ENCODE data around the gene FEM1B.

The FEM1B gene

DNA sequence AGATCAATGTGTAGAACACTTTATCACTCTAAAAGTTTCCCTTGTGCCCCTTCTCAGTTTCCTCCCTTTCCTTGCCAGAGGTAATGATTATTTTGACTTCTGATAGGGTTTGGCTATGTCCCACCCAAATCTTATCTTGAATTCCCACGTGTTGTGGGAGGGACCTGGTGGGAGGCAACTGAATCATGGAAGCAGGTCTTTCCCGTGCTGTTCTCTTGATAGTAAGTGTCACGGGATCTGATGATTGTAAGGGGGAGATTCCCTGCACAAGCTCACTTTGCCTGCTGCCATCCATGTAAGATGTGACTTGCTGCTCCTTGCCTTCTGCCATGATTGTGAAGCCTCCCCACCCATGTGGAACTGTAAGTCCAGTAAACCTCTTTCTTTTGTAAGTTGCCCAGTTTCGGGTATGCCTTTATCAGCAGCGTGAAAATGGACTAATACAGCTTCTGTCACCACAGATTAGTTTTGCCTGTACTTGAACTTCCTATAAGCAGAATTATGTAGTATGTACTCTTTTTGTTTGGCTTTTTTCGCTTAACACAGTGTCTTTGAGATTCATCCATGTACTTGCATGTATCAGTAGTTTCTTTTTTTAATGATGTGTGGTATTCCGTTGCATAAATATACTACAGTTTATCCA, 7.2 kb downstream of the FEM1B start:
- TF ChIP-seq, protein P1, sequence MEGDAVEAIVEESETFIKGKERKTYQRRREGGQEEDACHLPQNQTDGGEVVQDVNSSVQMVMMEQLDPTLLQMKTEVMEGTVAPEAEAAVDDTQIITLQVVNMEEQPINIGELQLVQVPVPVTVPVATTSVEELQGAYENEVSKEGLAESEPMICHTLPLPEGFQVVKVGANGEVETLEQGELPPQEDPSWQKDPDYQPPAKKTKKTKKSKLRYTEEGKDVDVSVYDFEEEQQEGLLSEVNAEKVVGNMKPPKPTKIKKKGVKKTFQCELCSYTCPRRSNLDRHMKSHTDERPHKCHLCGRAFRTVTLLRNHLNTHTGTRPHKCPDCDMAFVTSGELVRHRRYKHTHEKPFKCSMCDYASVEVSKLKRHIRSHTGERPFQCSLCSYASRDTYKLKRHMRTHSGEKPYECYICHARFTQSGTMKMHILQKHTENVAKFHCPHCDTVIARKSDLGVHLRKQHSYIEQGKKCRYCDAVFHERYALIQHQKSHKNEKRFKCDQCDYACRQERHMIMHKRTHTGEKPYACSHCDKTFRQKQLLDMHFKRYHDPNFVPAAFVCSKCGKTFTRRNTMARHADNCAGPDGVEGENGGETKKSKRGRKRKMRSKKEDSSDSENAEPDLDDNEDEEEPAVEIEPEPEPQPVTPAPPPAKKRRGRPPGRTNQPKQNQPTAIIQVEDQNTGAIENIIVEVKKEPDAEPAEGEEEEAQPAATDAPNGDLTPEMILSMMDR (conservative IDR thresholded peaks at IDR 0.05; ENCODE audit: low read depth, low read length): no peak
- H3K4me3 ChIP-seq (ENCODE audit: low read length): no peak overlapping the region
- no peak for DNase-seq (ENCODE audit: low read depth)

DNA sequence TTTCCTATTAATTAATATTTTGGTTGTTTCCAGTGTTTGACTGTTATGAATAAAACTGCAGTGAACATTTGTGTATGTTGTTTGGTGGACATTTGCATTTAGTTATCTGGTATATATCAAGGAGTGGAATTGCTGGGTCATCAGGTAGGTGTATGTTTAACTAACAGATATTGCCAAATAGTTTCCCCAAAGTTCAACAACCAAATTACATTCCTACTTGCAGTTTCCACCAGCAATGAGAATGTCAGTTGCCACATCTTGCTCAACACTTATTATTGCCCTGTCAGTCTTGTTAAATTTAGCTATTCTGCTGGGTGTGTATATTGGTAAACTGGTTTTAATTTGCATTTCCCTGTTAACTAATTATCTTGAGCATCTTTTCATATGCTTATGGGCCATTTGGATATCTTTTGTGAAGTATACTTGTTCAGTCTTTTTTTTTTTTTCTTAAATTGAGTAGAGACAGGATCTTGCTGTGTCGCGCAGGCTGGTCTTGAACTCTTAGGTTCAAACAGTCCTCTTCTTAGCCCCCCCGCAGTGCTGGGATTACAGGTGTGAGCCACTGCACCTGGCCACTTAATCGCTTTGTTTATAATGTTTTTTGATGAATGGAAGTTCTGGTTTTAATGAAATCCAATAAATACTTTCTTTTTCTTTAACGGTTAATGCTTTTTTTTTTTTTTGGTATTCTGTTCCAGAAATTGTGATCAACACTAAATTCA, 7.9 kb downstream of the FEM1B start:
- no peak overlapping the region for H3K4me3 ChIP-seq (ENCODE audit: low read length)
- TF ChIP-seq, protein P1 (conservative IDR thresholded peaks at IDR 0.05; ENCODE audit: low read depth, low read length): no peak
- DNase-seq (ENCODE audit: low read depth): no peak

DNA sequence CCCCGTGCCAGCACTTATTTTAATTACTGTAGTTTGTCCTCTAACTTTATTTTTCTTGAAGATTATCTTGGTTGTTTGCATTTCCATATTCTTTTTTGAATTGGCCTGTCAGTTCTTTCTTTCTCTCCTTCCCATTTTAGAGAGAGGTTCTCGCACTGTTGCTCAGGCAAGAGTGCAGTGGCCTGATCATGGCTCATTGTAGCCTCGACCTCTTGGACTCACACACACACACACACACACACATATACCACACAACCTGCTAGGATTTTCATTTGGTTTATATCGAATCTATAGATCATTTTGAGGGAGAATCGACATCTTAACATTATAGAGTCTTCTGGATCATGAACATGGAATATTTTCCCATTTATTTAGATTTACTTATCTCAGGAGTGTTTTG, 8.7 kb downstream of the FEM1B start:
- TF ChIP-seq, protein P1 (conservative IDR thresholded peaks at IDR 0.05; ENCODE audit: low read depth, low read length): no peak

DNA sequence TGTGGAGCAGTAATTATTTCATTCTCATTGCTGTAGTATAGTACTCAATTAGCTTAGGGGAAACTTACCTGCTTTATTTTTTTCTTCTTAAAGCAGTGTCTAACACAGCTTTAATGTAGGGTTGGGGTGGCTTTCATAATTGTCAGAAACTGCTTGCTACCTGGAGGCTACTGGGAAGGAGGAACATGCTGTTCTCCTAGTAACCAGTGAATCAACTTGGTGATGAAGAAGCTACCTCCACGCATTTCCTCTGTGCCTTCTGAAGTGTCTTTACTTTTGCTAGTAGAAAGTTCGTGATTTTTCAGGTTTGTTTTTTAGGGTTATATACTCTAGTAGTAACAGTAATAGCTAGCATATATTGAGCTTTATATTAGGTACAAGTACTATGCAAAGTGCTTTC, 11.5 kb downstream of the FEM1B start:
- no peak overlapping the region for H3K4me3 ChIP-seq (ENCODE audit: low read length)
- TF ChIP-seq, protein P1 (conservative IDR thresholded peaks at IDR 0.05; ENCODE audit: low read depth, low read length): no peak
- no peak for DNase-seq (ENCODE audit: low read depth)

More for the DNA sequence above, 8.7 kb downstream of the FEM1B start:
- no peak overlapping the region for H3K4me3 ChIP-seq (ENCODE audit: low read length)
- DNase-seq (ENCODE audit: low read depth): no peak

DNA sequence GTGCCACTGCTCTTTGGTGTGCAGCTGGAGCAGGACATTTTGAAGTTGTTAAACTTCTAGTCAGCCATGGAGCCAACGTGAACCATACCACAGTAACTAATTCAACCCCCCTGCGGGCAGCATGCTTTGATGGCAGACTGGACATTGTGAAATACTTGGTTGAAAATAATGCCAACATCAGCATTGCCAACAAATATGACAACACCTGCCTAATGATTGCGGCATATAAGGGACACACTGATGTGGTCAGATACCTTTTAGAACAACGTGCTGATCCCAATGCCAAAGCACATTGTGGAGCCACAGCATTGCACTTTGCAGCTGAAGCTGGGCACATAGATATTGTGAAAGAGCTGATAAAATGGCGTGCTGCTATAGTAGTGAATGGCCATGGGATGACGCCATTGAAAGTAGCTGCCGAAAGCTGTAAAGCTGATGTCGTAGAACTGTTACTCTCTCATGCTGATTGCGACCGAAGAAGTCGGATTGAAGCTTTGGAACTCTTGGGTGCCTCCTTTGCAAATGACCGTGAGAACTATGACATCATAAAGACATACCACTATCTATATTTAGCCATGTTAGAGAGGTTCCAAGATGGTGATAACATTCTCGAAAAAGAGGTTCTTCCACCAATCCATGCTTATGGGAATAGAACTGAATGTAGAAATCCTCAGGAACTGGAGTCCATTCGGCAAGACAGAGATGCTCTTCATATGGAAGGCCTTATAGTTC, 12.2 kb downstream of the FEM1B start:
- TF ChIP-seq, protein P1 (conservative IDR thresholded peaks at IDR 0.05; ENCODE audit: low read depth, low read length): no peak

DNA sequence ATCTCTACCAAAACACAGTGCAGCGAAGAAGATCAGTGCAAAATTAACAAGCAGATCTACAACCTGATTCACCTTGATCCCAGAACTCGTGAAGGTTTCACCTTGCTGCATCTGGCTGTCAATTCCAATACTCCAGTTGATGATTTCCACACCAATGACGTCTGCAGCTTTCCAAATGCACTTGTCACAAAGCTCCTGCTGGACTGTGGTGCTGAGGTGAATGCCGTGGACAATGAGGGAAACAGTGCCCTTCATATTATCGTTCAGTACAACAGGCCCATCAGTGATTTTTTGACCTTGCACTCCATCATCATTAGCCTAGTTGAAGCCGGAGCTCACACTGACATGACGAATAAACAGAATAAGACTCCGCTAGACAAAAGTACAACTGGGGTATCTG, 13.2 kb downstream of the FEM1B start:
- no peak for DNase-seq (ENCODE audit: low read depth)
- H3K4me3 ChIP-seq (ENCODE audit: low read length): no peak overlapping the region
- TF ChIP-seq, protein P1 (conservative IDR thresholded peaks at IDR 0.05; ENCODE audit: low read depth, low read length): no peak

More for the DNA sequence above, 12.2 kb downstream of the FEM1B start:
- no peak for DNase-seq (ENCODE audit: low read depth)
- no peak overlapping the region for H3K4me3 ChIP-seq (ENCODE audit: low read length)

Data from retinal pigment epithelial cell (primary cell).